Measurements from ENCODE around the gene MACROD2. TPM values are rescaled to one million over a fixed set of nuclear protein-coding genes. Genes with fewer than 3 reads are reported as not detected.
"Not testable (repeated sequence)": the region's sequence is repeated elsewhere in the genome, so short reads cannot be mapped to it uniquely, and the experiment has no call there.

The MACROD2 gene
- polyA plus RNA-seq, 1 donor (not counting 4 experiments of a cell fraction or from before 2014, with no cell fraction given), result 0.71 TPM

GRCh38 chr20:15528391-15529111 is 1533.2 kb downstream of the MACROD2 start:
- Histone ChIP-seq H3K27ac (ENCODE audit: control insufficient read depth, insufficient read depth, low read length) (no peak overlapping the region), H3K79me2 (ENCODE audit: control insufficient read depth, insufficient read depth, low read length) (no peaks in the 10 kb centered on the region), H3K4me1 (ENCODE audit: control insufficient read depth, extremely low read depth, insufficient read depth, low read length) (no peaks in the 10 kb centered on the region), H3K9me3 (ENCODE audit: control insufficient read depth, low read depth, low read length) (no peaks in the 10 kb centered on the region), H3K4me3 (ENCODE audit: control insufficient read depth in 2 of 3, extremely low read depth in 1 of 3, insufficient read depth in 2 of 3, low read depth in 1 of 3, low read length in 3 of 3) (no peak overlapping the region), H3K27me3 (ENCODE audit: control insufficient read depth, extremely low read depth, insufficient read depth, low read length) (no peaks in the 10 kb centered on the region), H2AFZ (ENCODE audit: control insufficient read depth, low read length) (no peak overlapping the region), H3K9me1 (ENCODE audit: control insufficient read depth, extremely low read depth, insufficient read depth, low read length) (no peaks in the 10 kb centered on the region), H3K4me2 (ENCODE audit: control insufficient read depth, extremely low read depth, insufficient read depth, low read depth, low read length) (no peak overlapping the region), H4K20me1 (ENCODE audit: control insufficient read depth, extremely low read depth, insufficient read depth, low read length) (no peaks in the 10 kb centered on the region), H3K36me3 (ENCODE audit: control insufficient read depth in 2 of 2, extremely low read depth in 1 of 2, insufficient read depth in 2 of 2, low read length in 2 of 2) (no peaks in the 10 kb centered on the region), H3K9ac (ENCODE audit: control insufficient read depth, extremely low read depth, insufficient read depth, low read length) (no peak overlapping the region)
- TF ChIP-seq EZH2 (IDR thresholded peaks at IDR 0.05; ENCODE audit: low read length), result no peak
- TF ChIP-seq CTCF (optimal IDR thresholded peaks at IDR 0.05 in 1 of 3, IDR thresholded peaks at IDR 0.05 in 1 of 3, conservative IDR thresholded peaks at IDR 0.05 in 1 of 3; ENCODE audit: extremely low read depth in 1 of 3, insufficient read depth in 2 of 3, low read length in 3 of 3), result no peak
- dilution Hi-C loops (cut with MboI; ENCODE audit: extremely low pct_ligation_motif_present, low sequenced_read_pairs), result no loop called here
- no peak for FAIRE-seq
- DNase-seq (ENCODE audit: low read depth, low spot score), result no peak

- no peak for DNase-seq (ENCODE audit: low read depth, low spot score)
- no peak overlapping the region for H2AFZ ChIP-seq (ENCODE audit: control insufficient read depth, low read length)
These were observed 1540.5 kb downstream of the MACROD2 start for GRCh38 chr20:15535863-15536262.

GRCh38 chr20:15537200-15537599 is 1541.9 kb downstream of the MACROD2 start:
- FAIRE-seq; dilution Hi-C loops (cut with MboI; ENCODE audit: extremely low pct_ligation_motif_present, low sequenced_read_pairs); H3K4me2 ChIP-seq (ENCODE audit: control insufficient read depth, extremely low read depth, insufficient read depth, low read depth, low read length); H3K9ac ChIP-seq (ENCODE audit: control insufficient read depth, extremely low read depth, insufficient read depth, low read length); H3K4me1 ChIP-seq (ENCODE audit: control insufficient read depth, extremely low read depth, insufficient read depth, low read length); DNase-seq (ENCODE audit: low read depth, low spot score); H4K20me1 ChIP-seq (ENCODE audit: control insufficient read depth, extremely low read depth, insufficient read depth, low read length); H3K4me3 ChIP-seq (ENCODE audit: control insufficient read depth in 2 of 3, extremely low read depth in 1 of 3, insufficient read depth in 2 of 3, low read depth in 1 of 3, low read length in 3 of 3); H3K27ac ChIP-seq (ENCODE audit: control insufficient read depth, insufficient read depth, low read length); H3K9me3 ChIP-seq (ENCODE audit: control insufficient read depth, low read depth, low read length); H3K79me2 ChIP-seq (ENCODE audit: control insufficient read depth, insufficient read depth, low read length); H3K27me3 ChIP-seq (ENCODE audit: control insufficient read depth, extremely low read depth, insufficient read depth, low read length); H3K36me3 ChIP-seq (ENCODE audit: control insufficient read depth in 2 of 2, extremely low read depth in 1 of 2, insufficient read depth in 2 of 2, low read length in 2 of 2); H2AFZ ChIP-seq (ENCODE audit: control insufficient read depth, low read length); H3K9me1 ChIP-seq (ENCODE audit: control insufficient read depth, extremely low read depth, insufficient read depth, low read length): not testable (repeated sequence)

More at GRCh38 chr20:15535863-15536262, 1540.5 kb downstream of the MACROD2 start:
- H3K4me3 ChIP-seq (ENCODE audit: control insufficient read depth in 2 of 3, extremely low read depth in 1 of 3, insufficient read depth in 2 of 3, low read depth in 1 of 3, low read length in 3 of 3), result no peak overlapping the region
- no peaks in the 10 kb centered on the region for H3K9me1 ChIP-seq (ENCODE audit: control insufficient read depth, extremely low read depth, insufficient read depth, low read length)
- no peaks in the 10 kb centered on the region for H3K79me2 ChIP-seq (ENCODE audit: control insufficient read depth, insufficient read depth, low read length)
- no peak for FAIRE-seq
- H3K9me3 ChIP-seq (ENCODE audit: control insufficient read depth, low read depth, low read length), result no peaks in the 10 kb centered on the region
- TF ChIP-seq CTCF (optimal IDR thresholded peaks at IDR 0.05 in 1 of 3, IDR thresholded peaks at IDR 0.05 in 1 of 3, conservative IDR thresholded peaks at IDR 0.05 in 1 of 3; ENCODE audit: extremely low read depth in 1 of 3, insufficient read depth in 2 of 3, low read length in 3 of 3) (no peak), EZH2 (IDR thresholded peaks at IDR 0.05; ENCODE audit: low read length) (no peak)
- H3K27ac ChIP-seq (ENCODE audit: control insufficient read depth, insufficient read depth, low read length), result no peak overlapping the region
- no peaks in the 10 kb centered on the region for H3K4me1 ChIP-seq (ENCODE audit: control insufficient read depth, extremely low read depth, insufficient read depth, low read length)
- H3K4me2 ChIP-seq (ENCODE audit: control insufficient read depth, extremely low read depth, insufficient read depth, low read depth, low read length), result no peak overlapping the region
- dilution Hi-C loops (cut with MboI; ENCODE audit: extremely low pct_ligation_motif_present, low sequenced_read_pairs), result no loop called here
- no peaks in the 10 kb centered on the region for H4K20me1 ChIP-seq (ENCODE audit: control insufficient read depth, extremely low read depth, insufficient read depth, low read length)
- H3K27me3 ChIP-seq (ENCODE audit: control insufficient read depth, extremely low read depth, insufficient read depth, low read length), result no peaks in the 10 kb centered on the region
- H3K9ac ChIP-seq (ENCODE audit: control insufficient read depth, extremely low read depth, insufficient read depth, low read length), result no peak overlapping the region
- H3K36me3 ChIP-seq (ENCODE audit: control insufficient read depth in 2 of 2, extremely low read depth in 1 of 2, insufficient read depth in 2 of 2, low read length in 2 of 2), result no peaks in the 10 kb centered on the region
